K562 (cell line): Measurements from ENCODE around the gene SERGEF. TPM values are rescaled to one million over a fixed set of nuclear protein-coding genes. Genes with fewer than 3 reads are reported as not detected.

ENCODE experiments used
- ATAC-seq: fragments of 200-7000 bp; cut with Tn5 transposase; 3 replicates; pipeline ENCODE4 v1.9.1; 2020; ENCODE audit warnings: moderate library complexity
- BruUV-seq: library from RNA; stranded (reverse); fragments of 400-500 nt; replicated peaks from 2 replicates; lab custom pipeline; 2021; lab: Mats Ljungman, UMichigan
- CTCF ChIA-PET: fragments of 300-600 bp; formaldehyde crosslinking; extraction: SDS; loops from one replicate; lab custom pipeline; 2021; ENCODE audit warnings: low intra/inter-chr PET ratio; lab: Yijun Ruan, JAX
- POLR2A ChIA-PET: fragments of 300-600, 350-650 bp; sonication (Branson Sonifier 250); formaldehyde crosslinking; extraction: SDS; loops from one replicate; lab custom pipeline; 2021; ENCODE audit warnings: antibody characterized with exemption, inconsistent platforms; lab: Yijun Ruan, JAX
- DNase-seq, 4 experiments: peaks; one replicate each; pipeline versions ENCODE4 v3.0.0 to v3.0.0-alpha.2; 2011 to 2018; ENCODE audit warnings: low spot score in 3 of 4, mixed read lengths in 3 of 4; ENCODE audit errors: extremely low read depth in 1 of 4
- FAIRE-seq: peaks from 2 replicates; lab custom pipeline; 2011; peaks lifted over from hg19 to GRCh38; lab: Jason Lieb, UNC
- H2AFZ ChIP-seq: 2 replicates; pipeline ENCODE4 v1.6.0; 2011; ENCODE audit warnings: low read depth, low read length, control low read depth, inconsistent platforms
- H3K27ac ChIP-seq: fragments of 200-600 bp; 3 replicates; pipeline ENCODE4 v1.8.0; 2011; ENCODE audit warnings: low read depth, mild to moderate bottlenecking, control low read depth, inconsistent platforms, low read length, moderate library complexity, mixed read lengths; ENCODE audit errors: extremely low read depth
- H3K27me3 ChIP-seq, 2 experiments: fragments of 300-600 bp in 1 of 2; 2 replicates in 1 of 2; 3 replicates in 1 of 2; pipeline versions ENCODE4 v1.6.0 to v1.8.0; 2011; ENCODE audit warnings: inconsistent platforms in 2 of 2, low read length in 2 of 2, mild to moderate bottlenecking in 1 of 2, mixed read lengths in 1 of 2, moderate library complexity in 1 of 2; ENCODE audit not compliant: control insufficient read depth in 2 of 2, insufficient read depth in 2 of 2
- H3K36me3 ChIP-seq: fragments of 300-600 bp; 3 replicates; pipeline ENCODE4 v1.8.0; 2011; ENCODE audit warnings: mild to moderate bottlenecking, low read length, inconsistent platforms; ENCODE audit not compliant: control insufficient read depth, insufficient read depth
- H3K4me1 ChIP-seq, 2 experiments: fragments of 200-600 bp in 1 of 2; replicated peaks in 1 of 2; 2 replicates in 1 of 2; 3 replicates in 1 of 2; pipeline versions ENCODE4 v1.5.1 to v1.8.0; 2011; ENCODE audit warnings: inconsistent platforms in 2 of 2, low read length in 2 of 2, mild to moderate bottlenecking in 1 of 2, mixed read lengths in 1 of 2, moderate library complexity in 1 of 2; ENCODE audit not compliant: control insufficient read depth in 2 of 2, insufficient read depth in 2 of 2
- H3K4me2 ChIP-seq: 2 replicates; pipeline ENCODE4 v1.6.1; 2011; ENCODE audit warnings: low read length, control low read depth, inconsistent platforms, mixed read lengths; ENCODE audit not compliant: insufficient read depth
- H3K4me3 ChIP-seq: fragments of 200-600 bp; sonication (generic), shearing (Covaris generic); 2 replicates; pipeline ENCODE4 v1.5.1; 2016; ENCODE audit warnings: control low read depth, inconsistent platforms
- H3K79me2 ChIP-seq: fragments of 200-600 bp; 3 replicates; pipeline ENCODE4 v1.8.0; 2011; ENCODE audit warnings: low read length, inconsistent platforms; ENCODE audit not compliant: control insufficient read depth, insufficient read depth
- H3K9ac ChIP-seq, 2 experiments: 2 replicates each; pipeline versions ENCODE4 v1.6.0 to v1.6.1; 2011; ENCODE audit warnings: low read depth in 2 of 2, low read length in 2 of 2, control low read depth in 1 of 2, inconsistent platforms in 1 of 2, mild to moderate bottlenecking in 1 of 2, mixed read lengths in 1 of 2; ENCODE audit not compliant: insufficient read depth in 1 of 2
- H3K9me1 ChIP-seq: one replicate; pipeline ENCODE4 v1.6.0; 2011; ENCODE audit warnings: inconsistent platforms, mild to moderate bottlenecking, low read length, moderate library complexity; ENCODE audit not compliant: control insufficient read depth, insufficient read depth
- H3K9me3 ChIP-seq: replicated peaks from 2 replicates; pipeline ENCODE4 v1.5.1; 2011; ENCODE audit warnings: low read depth, low read length, inconsistent platforms; ENCODE audit not compliant: control insufficient read depth, insufficient read depth
- H4K20me1 ChIP-seq: replicated peaks from 2 replicates; pipeline ENCODE4 v1.6.1; 2011; ENCODE audit warnings: low read length, inconsistent platforms, mixed read lengths; ENCODE audit not compliant: control insufficient read depth, insufficient read depth
- CREBBP ChIP-seq: IDR thresholded peaks from one replicate; pipeline ENCODE4 v1.6.1; 2012; ENCODE audit warnings: low read depth, mild to moderate bottlenecking, control low read depth, inconsistent platforms, low read length
- CTCF ChIP-seq, 3 experiments: IDR thresholded peaks in 2 of 3; conservative IDR thresholded peaks in 1 of 3; 2 replicates each; pipeline ENCODE4 v1.5.1; 2011 to 2012; ENCODE audit warnings: low read length in 3 of 3, mild to moderate bottlenecking in 3 of 3, control low read depth in 2 of 3, improper control_type of control experiment in 1 of 3, inconsistent platforms in 1 of 3, low read depth in 1 of 3, mixed read lengths in 1 of 3, moderate library complexity in 1 of 3; ENCODE audit not compliant: insufficient read depth in 2 of 3
- MED1 ChIP-seq: sonication (generic); formaldehyde crosslinking; IDR thresholded peaks from 2 replicates; pipeline ENCODE4 v1.8.1; 2023; ENCODE audit warnings: missing genetic modification reagents, borderline replicate concordance
- TRIM24 ChIP-seq, 2 experiments: fragments of 450-650 bp; IDR thresholded peaks; 2 replicates each; pipeline ENCODE4 v1.6.1; 2016
- U2AF2 ChIP-seq: fragments of 200-400 bp; formaldehyde crosslinking; optimal IDR thresholded peaks from 2 replicates; pipeline ENCODE3; 2017; ENCODE audit warnings: low read depth, mild to moderate bottlenecking, low read length
- ZNF121 ChIP-seq: sonication (generic); formaldehyde crosslinking; conservative IDR thresholded peaks from 2 replicates; pipeline ENCODE4 v1.8.0; 2022; ENCODE audit warnings: missing genetic modification reagents
- ZNF592 ChIP-seq: fragments of 450-650 bp; IDR thresholded peaks from 2 replicates; pipeline ENCODE4 v1.6.1; 2017; ENCODE audit warnings: antibody characterized with exemption, mild to moderate bottlenecking
- WGBS: fragments of 100-300 bp; shearing (Covaris generic); methylation state at CpG from one replicate; pipeline ENCODE4 v1.1.6; 2016; ENCODE audit warnings: low coverage, mixed read lengths; ENCODE audit not compliant: insufficient coverage; ENCODE audit errors: missing lambda C conversion rate; 5-methylcytosine and 5-hydroxymethylcytosine counted together
- in situ Hi-C: fragments of 300-500 bp; cut with MboI; formaldehyde crosslinking; loops from 4 replicates; pipeline ENCODE4 v1.15.0; 2018; ENCODE audit warnings: inconsistent platforms, mixed read lengths
- intact Hi-C: fragments of 100-400 bp; cut with micrococcal nuclease; formaldehyde crosslinking; loops from 2 replicates; pipeline ENCODE4 v1.14.2; 2022
- polyA plus RNA-seq, 8 experiments: library from polyadenylated mRNA; depleted of rRNA in 4 of 8; stranded (reverse) in 5 of 8; unstranded in 3 of 8; fragments of >200 nt; fragmentation: Nextera tagmentation in 2 of 8; fragmentation: Illumina TruSeq in 1 of 8; extraction: Ambion mirVana in 2 of 8; extraction: Trizol in 1 of 8; gene quantifications; 2 replicates each; pipeline versions ENCODE4 v1.2.1 to v1.2.3, GENCODE V29; 2011 to 2014; ENCODE audit warnings: inconsistent platforms in 1 of 8, missing spikeins in 1 of 8
- total RNA-seq, 7 experiments: library from RNA; depleted of rRNA in 6 of 7; stranded (reverse); fragments of >200 nt in 6 of 7; fragmentation: Illumina TruSeq in 2 of 7; extraction: Trizol in 2 of 7; gene quantifications; 2 replicates each; pipeline versions ENCODE4 v1.2.1 to v1.2.3, GENCODE V29; 2011 to 2021; ENCODE audit warnings: low replicate concordance in 1 of 7
- TF ChIP-seq, protein P1 (sequence below): fragments of 200-400 bp; formaldehyde crosslinking; IDR thresholded peaks from 2 replicates; pipeline ENCODE4 v1.6.1; 2017; ENCODE audit warnings: mild to moderate bottlenecking, low read depth, low read length, moderate library complexity
- TF ChIP-seq, protein P2 (sequence below): fragments of 250-450 bp; sonication (Bioruptor Pico); IDR thresholded peaks from 2 replicates; pipeline ENCODE4 v1.5.0; 2021

The SERGEF gene
- total and polyA plus RNA-seq, 9 of the 15 experiments (the other 6 are each of a cell fraction or from before 2014, with no cell fraction given) = 10.2 to 28.0 (median 19.9) TPM

DNA sequence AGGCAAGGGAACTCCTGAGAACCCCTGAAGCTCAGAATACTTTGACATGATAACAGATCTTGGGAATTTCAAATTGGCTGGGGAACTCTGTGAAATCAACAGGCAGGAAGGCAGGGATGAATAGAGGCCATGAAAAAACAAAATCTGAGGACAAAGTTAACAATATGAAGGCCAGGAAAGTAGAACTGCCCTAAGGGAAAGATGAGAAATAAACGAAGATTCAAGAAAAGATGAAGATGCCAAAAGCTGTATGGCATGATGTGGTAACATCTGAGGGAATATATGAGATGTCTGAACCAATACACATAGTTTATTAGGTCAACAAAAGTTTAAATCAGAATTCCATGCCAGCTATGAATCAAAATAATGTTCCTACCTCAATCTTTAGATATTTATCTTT is 25.0 kb downstream of the SERGEF start (continued):
- TF ChIP-seq, protein P1, sequence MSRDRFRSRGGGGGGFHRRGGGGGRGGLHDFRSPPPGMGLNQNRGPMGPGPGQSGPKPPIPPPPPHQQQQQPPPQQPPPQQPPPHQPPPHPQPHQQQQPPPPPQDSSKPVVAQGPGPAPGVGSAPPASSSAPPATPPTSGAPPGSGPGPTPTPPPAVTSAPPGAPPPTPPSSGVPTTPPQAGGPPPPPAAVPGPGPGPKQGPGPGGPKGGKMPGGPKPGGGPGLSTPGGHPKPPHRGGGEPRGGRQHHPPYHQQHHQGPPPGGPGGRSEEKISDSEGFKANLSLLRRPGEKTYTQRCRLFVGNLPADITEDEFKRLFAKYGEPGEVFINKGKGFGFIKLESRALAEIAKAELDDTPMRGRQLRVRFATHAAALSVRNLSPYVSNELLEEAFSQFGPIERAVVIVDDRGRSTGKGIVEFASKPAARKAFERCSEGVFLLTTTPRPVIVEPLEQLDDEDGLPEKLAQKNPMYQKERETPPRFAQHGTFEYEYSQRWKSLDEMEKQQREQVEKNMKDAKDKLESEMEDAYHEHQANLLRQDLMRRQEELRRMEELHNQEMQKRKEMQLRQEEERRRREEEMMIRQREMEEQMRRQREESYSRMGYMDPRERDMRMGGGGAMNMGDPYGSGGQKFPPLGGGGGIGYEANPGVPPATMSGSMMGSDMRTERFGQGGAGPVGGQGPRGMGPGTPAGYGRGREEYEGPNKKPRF = no peak

- ChIA-PET CTCF (no interaction called here), POLR2A (interaction anchor here (1.1 kb wide), 1 partner anchor 45 kb away, joined by 3 read pairs; no protein-coding TSS in a partner anchor)
- 25% methylated on average over 1 of the region's 1 CpG for WGBS
- H3K9ac ChIP-seq = no peak overlapping the region
- H3K27ac ChIP-seq = no peak overlapping the region
- H3K79me2 ChIP-seq = no peaks in the 10 kb centered on the region
- TF ChIP-seq CREBBP (no peak), MED1 (CRISPR knock-in tag) (no peak), ZNF121 (CRISPR knock-in tag) (no peak), U2AF2 (no peak), ZNF592 (no peak), CTCF (IDR thresholded peaks at IDR 0.05 in 2 of 3, conservative IDR thresholded peaks at IDR 0.05 in 1 of 3; ENCODE audit: insufficient read depth in 2 of 3, low read depth in 1 of 3, low read length in 3 of 3) (0 out of 6 replicates have a peak, but pooled peaks of 1 of the 3 experiments have one; percentile 19), TRIM24 (IDR thresholded peaks at IDR 0.05) (no peak)
- TF ChIP-seq, protein P2, sequence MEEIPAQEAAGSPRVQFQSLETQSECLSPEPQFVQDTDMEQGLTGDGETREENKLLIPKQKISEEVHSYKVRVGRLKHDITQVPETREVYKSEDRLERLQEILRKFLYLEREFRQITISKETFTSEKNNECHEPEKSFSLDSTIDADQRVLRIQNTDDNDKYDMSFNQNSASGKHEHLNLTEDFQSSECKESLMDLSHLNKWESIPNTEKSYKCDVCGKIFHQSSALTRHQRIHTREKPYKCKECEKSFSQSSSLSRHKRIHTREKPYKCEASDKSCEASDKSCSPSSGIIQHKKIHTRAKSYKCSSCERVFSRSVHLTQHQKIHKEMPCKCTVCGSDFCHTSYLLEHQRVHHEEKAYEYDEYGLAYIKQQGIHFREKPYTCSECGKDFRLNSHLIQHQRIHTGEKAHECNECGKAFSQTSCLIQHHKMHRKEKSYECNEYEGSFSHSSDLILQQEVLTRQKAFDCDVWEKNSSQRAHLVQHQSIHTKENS (CRISPR knock-in tag) = no peak
- FAIRE-seq = no peak
- H3K4me3 ChIP-seq = no peak overlapping the region
- BruUV-seq = no TSS peak
- in situ Hi-C loops (no loop called here), intact Hi-C loops (no loop called here)
- no peak for DNase-seq
- H3K36me3 ChIP-seq = peaks cover 16% of the 10 kb centered on the region; the same call in 2 of the 3 replicates
- H3K4me1 ChIP-seq = no peaks in the 10 kb centered on the region
- no peak overlapping the region for H2AFZ ChIP-seq
- H3K9me1 ChIP-seq = no peaks in the 10 kb centered on the region
- ATAC-seq = no peak
- no peaks in the 10 kb centered on the region for H4K20me1 ChIP-seq
- no peaks in the 10 kb centered on the region for H3K9me3 ChIP-seq
- no peak overlapping the region for H3K4me2 ChIP-seq
- H3K27me3 ChIP-seq = no peaks in the 10 kb centered on the region
Measured at GRCh38 chr11:17986711-17987220, 26.1 kb downstream of the SERGEF start.
